Suprapubic skin (tissue), 4 donors: ENCODE results near the gene R3HCC1L.

Source experiments
- EP300 ChIP-seq: sonication (generic); formaldehyde crosslinking; IDR thresholded peaks from one replicate; pipeline ENCODE4 v1.6.1; 2017; ENCODE audit warnings: antibody characterized with exemption
- POLR2A ChIP-seq, 2 donors: fragments of 450-650 bp; IDR thresholded peaks; one replicate each; pipeline ENCODE4 v1.6.1; 2017; ENCODE audit warnings: antibody characterized with exemption in 2 of 2, mild to moderate bottlenecking in 2 of 2, moderate library complexity in 2 of 2
- POLR2AphosphoS5 ChIP-seq, 3 donors: sonication (generic); formaldehyde crosslinking; IDR thresholded peaks; one replicate each; pipeline ENCODE4 v1.6.1; 2017; ENCODE audit warnings: antibody characterized with exemption in 3 of 3
- TF ChIP-seq, protein P1 (sequence below), 2 donors: fragments of 200-600 bp in 1 of 2; fragments of 450-650 bp in 1 of 2; sonication (generic) in 1 of 2; IDR thresholded peaks; one replicate each; pipeline ENCODE4 v1.5.1; 2016 to 2019; ENCODE audit warnings: antibody characterized with exemption in 2 of 2, mild to moderate bottlenecking in 1 of 2, moderate library complexity in 1 of 2

DNA sequence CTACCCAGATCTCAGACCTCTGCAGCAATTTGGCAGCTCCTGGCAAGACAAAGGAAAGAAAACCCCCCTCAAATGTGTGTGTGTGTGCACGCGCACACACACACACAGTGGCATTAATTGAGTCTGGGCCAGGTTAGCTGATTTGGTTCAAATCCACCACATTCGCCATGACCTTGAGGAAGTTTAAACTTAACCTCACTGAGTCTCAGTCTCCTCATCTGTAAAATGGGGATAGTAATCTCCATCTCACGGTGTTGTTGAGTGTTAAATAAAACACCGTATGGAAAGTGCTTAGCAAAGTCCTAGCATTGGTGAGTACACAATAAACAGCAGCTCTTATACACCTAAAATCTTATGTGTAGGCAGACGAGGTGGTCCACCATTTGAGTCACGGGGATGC lies 128.6 kb downstream of the R3HCC1L start:
- TF ChIP-seq POLR2A (IDR thresholded peaks at IDR 0.05) (no peak), POLR2AphosphoS5 (IDR thresholded peaks at IDR 0.05) (no peak), EP300 (no peak)
- TF ChIP-seq, protein P1, sequence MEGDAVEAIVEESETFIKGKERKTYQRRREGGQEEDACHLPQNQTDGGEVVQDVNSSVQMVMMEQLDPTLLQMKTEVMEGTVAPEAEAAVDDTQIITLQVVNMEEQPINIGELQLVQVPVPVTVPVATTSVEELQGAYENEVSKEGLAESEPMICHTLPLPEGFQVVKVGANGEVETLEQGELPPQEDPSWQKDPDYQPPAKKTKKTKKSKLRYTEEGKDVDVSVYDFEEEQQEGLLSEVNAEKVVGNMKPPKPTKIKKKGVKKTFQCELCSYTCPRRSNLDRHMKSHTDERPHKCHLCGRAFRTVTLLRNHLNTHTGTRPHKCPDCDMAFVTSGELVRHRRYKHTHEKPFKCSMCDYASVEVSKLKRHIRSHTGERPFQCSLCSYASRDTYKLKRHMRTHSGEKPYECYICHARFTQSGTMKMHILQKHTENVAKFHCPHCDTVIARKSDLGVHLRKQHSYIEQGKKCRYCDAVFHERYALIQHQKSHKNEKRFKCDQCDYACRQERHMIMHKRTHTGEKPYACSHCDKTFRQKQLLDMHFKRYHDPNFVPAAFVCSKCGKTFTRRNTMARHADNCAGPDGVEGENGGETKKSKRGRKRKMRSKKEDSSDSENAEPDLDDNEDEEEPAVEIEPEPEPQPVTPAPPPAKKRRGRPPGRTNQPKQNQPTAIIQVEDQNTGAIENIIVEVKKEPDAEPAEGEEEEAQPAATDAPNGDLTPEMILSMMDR (IDR thresholded peaks at IDR 0.05), result no peak
